H1 (cell line): ENCODE results near the gene RAPGEF5. TPM values are rescaled to one million over a fixed set of nuclear protein-coding genes. Genes with fewer than 3 reads are reported as not detected.

Source experiments
- CTCF ChIA-PET: fragments of 300-600 bp; sonication (Branson Sonifier 250); formaldehyde crosslinking; loops from one replicate; lab custom pipeline; 2021; ENCODE audit not compliant: partially characterized antibody; lab: Charles Lee
- POLR2A ChIA-PET: fragments of 300-600 bp; sonication (Branson Sonifier 250); formaldehyde crosslinking; loops from one replicate; lab custom pipeline; 2021; ENCODE audit warnings: inconsistent platforms; ENCODE audit not compliant: partially characterized antibody; lab: Charles Lee
- DNase-seq, 2 experiments: peaks; one replicate each; pipeline versions ENCODE4 v3.0.0 to v3.0.0-alpha.2; 2010 to 2022; ENCODE audit warnings: low spot score in 2 of 2, low read depth in 1 of 2, mixed read lengths in 1 of 2
- FAIRE-seq: peaks from 2 replicates; lab custom pipeline; 2011; peaks lifted over from hg19 to GRCh38; lab: Jason Lieb, UNC
- H2AFZ ChIP-seq: 2 replicates; pipeline ENCODE4 v1.8.1; 2012; ENCODE audit warnings: low read length, inconsistent platforms
- H2AK5ac ChIP-seq: 2 replicates; pipeline ENCODE4 v1.6.1; 2013; ENCODE audit warnings: low read depth, low read length
- H2BK120ac ChIP-seq: replicated peaks from 2 replicates; pipeline ENCODE3; 2013; ENCODE audit warnings: low read depth, low read length, inconsistent platforms
- H2BK12ac ChIP-seq: 2 replicates; pipeline ENCODE4 v1.6.1; 2013; ENCODE audit warnings: low read depth, low read length
- H2BK15ac ChIP-seq: 2 replicates; pipeline ENCODE4 v1.6.1; 2013; ENCODE audit warnings: low read length
- H2BK20ac ChIP-seq: 2 replicates; pipeline ENCODE4 v1.6.1; 2013; ENCODE audit warnings: low read length
- H2BK5ac ChIP-seq: 2 replicates; pipeline ENCODE4 v1.6.1; 2013; ENCODE audit warnings: low read depth, low read length
- H3K14ac ChIP-seq: 2 replicates; pipeline ENCODE4 v1.6.1; 2013; ENCODE audit warnings: inconsistent platforms; ENCODE audit not compliant: insufficient read length
- H3K18ac ChIP-seq: 2 replicates; pipeline ENCODE4 v1.6.1; 2013; ENCODE audit warnings: low read length; ENCODE audit errors: extremely low read depth
- H3K23ac ChIP-seq: 2 replicates; pipeline ENCODE4 v1.6.1; 2013; ENCODE audit warnings: inconsistent platforms; ENCODE audit not compliant: insufficient read length
- H3K23me2 ChIP-seq: 2 replicates; pipeline ENCODE4 v1.6.1; 2013; ENCODE audit warnings: low read depth, low read length
- H3K27ac ChIP-seq: 2 replicates; pipeline ENCODE4 v1.6.1; 2011; ENCODE audit warnings: low read depth, low read length, inconsistent platforms
- H3K27me3 ChIP-seq, 4 experiments: replicated peaks in 1 of 4; 1 replicate in 1 of 4; 2 replicates in 3 of 4; pipeline versions ENCODE4 v1.6.1 to v1.8.1; 2011 to 2013; ENCODE audit warnings: low read length in 3 of 4, mild to moderate bottlenecking in 3 of 4, inconsistent platforms in 2 of 4, mixed read lengths in 2 of 4, moderate library complexity in 1 of 4; ENCODE audit not compliant: control insufficient read depth in 3 of 4, insufficient read depth in 3 of 4; ENCODE audit errors: extremely low read depth in 1 of 4
- H3K36me3 ChIP-seq, 4 experiments: 2 replicates each; pipeline versions ENCODE4 v1.6.1 to v1.8.1; 2011 to 2013; ENCODE audit warnings: mild to moderate bottlenecking in 4 of 4, low read length in 3 of 4, moderate library complexity in 2 of 4, control low read depth in 1 of 4, inconsistent platforms in 1 of 4; ENCODE audit not compliant: insufficient read depth in 4 of 4, control insufficient read depth in 2 of 4
- H3K4ac ChIP-seq: replicated peaks from 2 replicates; pipeline ENCODE3; 2013; ENCODE audit warnings: low read length, low read depth, mixed read lengths, inconsistent platforms; ENCODE audit not compliant: insufficient read length
- H3K4me1 ChIP-seq, 4 experiments: replicated peaks in 1 of 4; 1 replicate in 1 of 4; 2 replicates in 3 of 4; pipeline versions ENCODE4 v1.6.1 to v1.8.1; 2011 to 2013; ENCODE audit warnings: low read length in 3 of 4, inconsistent platforms in 2 of 4, mixed read lengths in 1 of 4; ENCODE audit not compliant: insufficient read depth in 4 of 4, control insufficient read depth in 3 of 4
- H3K4me2 ChIP-seq, 2 experiments: 2 replicates each; pipeline versions ENCODE4 v1.6.1 to v1.8.1; 2011 to 2013; ENCODE audit warnings: low read depth in 2 of 2, low read length in 2 of 2, control low read depth in 1 of 2, inconsistent platforms in 1 of 2, mild to moderate bottlenecking in 1 of 2; ENCODE audit not compliant: insufficient read depth in 1 of 2
- H3K4me3 ChIP-seq, 4 experiments: fragments of 200-600, 300-600 bp in 1 of 4; sonication (generic), shearing (Covaris generic), sonication (Bioruptor Twin) in 1 of 4; 2 replicates each; pipeline versions ENCODE4 v1.5.1 to v1.8.1; 2011 to 2016; ENCODE audit warnings: low read length in 4 of 4, low read depth in 3 of 4, control low read depth in 2 of 4, inconsistent platforms in 2 of 4, mild to moderate bottlenecking in 2 of 4, mixed read lengths in 1 of 4, moderate library complexity in 1 of 4; ENCODE audit not compliant: insufficient read depth in 2 of 4; ENCODE audit errors: extremely low read depth in 1 of 4
- H3K56ac ChIP-seq: replicated peaks from 2 replicates; pipeline ENCODE3; 2013; ENCODE audit warnings: low read depth, mild to moderate bottlenecking, mixed read lengths, low read length, inconsistent platforms; ENCODE audit not compliant: insufficient read length
- H3K79me1 ChIP-seq: 2 replicates; pipeline ENCODE4 v1.6.1; 2013; ENCODE audit warnings: low read depth, low read length, control low read depth
- H3K79me2 ChIP-seq, 2 experiments: 2 replicates each; pipeline versions ENCODE4 v1.6.1 to v1.8.1; 2012 to 2013; ENCODE audit warnings: low read length in 2 of 2, mild to moderate bottlenecking in 2 of 2, inconsistent platforms in 1 of 2; ENCODE audit not compliant: insufficient read depth in 2 of 2, control insufficient read depth in 1 of 2
- H3K9ac ChIP-seq, 4 experiments: replicated peaks in 1 of 4; 1 replicate in 1 of 4; 2 replicates in 3 of 4; pipeline versions ENCODE4 v1.6.1 to v1.8.1; 2011 to 2013; ENCODE audit warnings: low read depth in 3 of 4, low read length in 3 of 4, control low read depth in 2 of 4, mild to moderate bottlenecking in 2 of 4, moderate library complexity in 2 of 4, inconsistent platforms in 1 of 4; ENCODE audit errors: extremely low read depth in 1 of 4
- H3K9me3 ChIP-seq, 2 experiments: 2 replicates each; pipeline versions ENCODE4 v1.6.1 to v1.8.1; 2012 to 2013; ENCODE audit warnings: mild to moderate bottlenecking in 2 of 2, moderate library complexity in 2 of 2, control low read depth in 1 of 2, inconsistent platforms in 1 of 2, low read depth in 1 of 2, low read length in 1 of 2, mixed read lengths in 1 of 2; ENCODE audit not compliant: insufficient read depth in 2 of 2
- H4K20me1 ChIP-seq, 2 experiments: replicated peaks in 1 of 2; 2 replicates each; pipeline versions ENCODE3 to v1.8.1; 2011 to 2013; ENCODE audit warnings: inconsistent platforms in 2 of 2, low read length in 2 of 2, mild to moderate bottlenecking in 1 of 2; ENCODE audit not compliant: insufficient read depth in 2 of 2, control insufficient read depth in 1 of 2
- H4K5ac ChIP-seq: 2 replicates; pipeline ENCODE4 v1.6.1; 2013; ENCODE audit warnings: low read length, low read depth, mixed read lengths, inconsistent platforms; ENCODE audit not compliant: insufficient read length
- H4K8ac ChIP-seq: 2 replicates; pipeline ENCODE4 v1.8.0; 2013; ENCODE audit warnings: mild to moderate bottlenecking, moderate library complexity, low read length, inconsistent platforms; ENCODE audit not compliant: insufficient read depth; ENCODE audit errors: extremely low read depth
- H4K91ac ChIP-seq: replicated peaks from 2 replicates; pipeline ENCODE3; 2013; ENCODE audit warnings: low read length, mixed read lengths, inconsistent platforms; ENCODE audit not compliant: insufficient read length
- CBX8 ChIP-seq: fragments of 300-800, 300-1000 bp; sonication (generic); IDR thresholded peaks from 2 replicates; pipeline ENCODE4 v1.7.1; 2016; ENCODE audit warnings: low read depth, low read length, borderline replicate concordance
- EGR1 ChIP-seq: IDR thresholded peaks from 2 replicates; pipeline ENCODE4 v1.6.1; 2011; ENCODE audit warnings: low read depth, low read length, borderline replicate concordance
- FOSL1 ChIP-seq: IDR thresholded peaks from 2 replicates; pipeline ENCODE4 v1.6.1; 2011; ENCODE audit warnings: mild to moderate bottlenecking, low read depth, low read length, moderate library complexity; ENCODE audit not compliant: insufficient read depth
- KDM1A ChIP-seq: fragments of 200-600, 300-600 bp; sonication (generic); IDR thresholded peaks from 2 replicates; pipeline ENCODE4 v1.7.1; 2016; ENCODE audit warnings: mild to moderate bottlenecking, low read length, borderline replicate concordance
- POU5F1 ChIP-seq: IDR thresholded peaks from 2 replicates; pipeline ENCODE4 v1.6.1; 2011; ENCODE audit warnings: low read depth, mild to moderate bottlenecking, low read length, moderate library complexity
- polyA plus RNA-seq, 7 experiments: library from polyadenylated mRNA; depleted of rRNA in 3 of 7; stranded (reverse) in 5 of 7; unstranded in 2 of 7; fragments of >200 nt in 5 of 7; fragments of 200-250 nt in 2 of 7; gene quantifications; 1 replicate in 5 of 7; 2 replicates in 1 of 7; 4 replicates in 1 of 7; pipeline versions ENCODE4 v1.2.1 to v1.2.3, GENCODE V29; 2011 to 2013; ENCODE audit warnings: missing spikeins in 2 of 7, mixed read lengths in 2 of 7
- total RNA-seq: library from RNA; stranded (reverse); fragmentation: NEBNext Ultra II Directional; extraction: Animal tissue kit (Norgen Biotek cat#: 25700); gene quantifications from 2 replicates; pipeline ENCODE4 v1.2.1, GENCODE V29; 2021
- TF ChIP-seq, protein P1 (sequence below): IDR thresholded peaks from 2 replicates; pipeline ENCODE4 v1.6.1; 2011; ENCODE audit warnings: low read length, improper control_type of control experiment
- TF ChIP-seq, protein P2 (sequence below): IDR thresholded peaks from 2 replicates; pipeline ENCODE4 v1.6.1; 2012; ENCODE audit warnings: inconsistent platforms

The RAPGEF5 gene
- total and polyA plus RNA-seq, 2 of the 8 experiments (the other 6 are each of a cell fraction or from before 2014, with no cell fraction given): 4.4 to 22.9 TPM

DNA sequence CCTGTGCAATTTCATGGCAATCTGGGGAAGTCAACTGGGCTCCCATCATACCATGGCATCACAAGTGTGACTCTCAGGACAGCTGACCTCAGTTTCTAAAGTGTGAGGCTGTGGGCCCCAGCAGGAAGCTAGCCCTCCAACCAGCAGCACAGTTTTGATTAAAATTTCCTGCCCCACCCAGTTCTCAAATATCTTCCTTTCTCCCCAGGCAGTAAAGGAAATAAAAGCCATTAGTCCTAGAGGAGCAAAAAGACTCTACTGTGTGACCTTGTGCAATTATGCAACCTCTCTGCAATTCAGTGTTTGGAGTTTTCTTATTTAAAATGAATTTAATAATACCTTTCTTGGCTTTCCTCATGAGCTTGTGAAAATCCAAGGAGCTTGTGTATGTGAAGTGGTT lies 268.1 kb downstream of the RAPGEF5 start:
- no peak for FAIRE-seq
- H3K4me2 ChIP-seq: no peak overlapping the region
- H3K36me3 ChIP-seq: no peaks in the 10 kb centered on the region
- CTCF ChIA-PET: interaction anchor here (1.3 to 2.5 kb wide), 2 partner anchors 13 to 21 kb away, joined by 4 to 8 read pairs; no protein-coding TSS in a partner anchor
- H3K23me2 ChIP-seq: no peaks in the 10 kb centered on the region
- H2BK120ac ChIP-seq: no peak overlapping the region
- no peak overlapping the region for H2AK5ac ChIP-seq
- H3K4me3 ChIP-seq: no peak overlapping the region
- DNase-seq: no peak
- H3K79me2 ChIP-seq: no peaks in the 10 kb centered on the region
- H3K79me1 ChIP-seq: no peaks in the 10 kb centered on the region
- H2BK20ac ChIP-seq: no peak overlapping the region
- TF ChIP-seq, protein P1, sequence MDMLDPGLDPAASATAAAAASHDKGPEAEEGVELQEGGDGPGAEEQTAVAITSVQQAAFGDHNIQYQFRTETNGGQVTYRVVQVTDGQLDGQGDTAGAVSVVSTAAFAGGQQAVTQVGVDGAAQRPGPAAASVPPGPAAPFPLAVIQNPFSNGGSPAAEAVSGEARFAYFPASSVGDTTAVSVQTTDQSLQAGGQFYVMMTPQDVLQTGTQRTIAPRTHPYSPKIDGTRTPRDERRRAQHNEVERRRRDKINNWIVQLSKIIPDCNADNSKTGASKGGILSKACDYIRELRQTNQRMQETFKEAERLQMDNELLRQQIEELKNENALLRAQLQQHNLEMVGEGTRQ: no peak
- TF ChIP-seq CBX8 (no peak), POU5F1 (no peak), KDM1A (no peak), EGR1 (no peak), FOSL1 (no peak)
- TF ChIP-seq, protein P2, sequence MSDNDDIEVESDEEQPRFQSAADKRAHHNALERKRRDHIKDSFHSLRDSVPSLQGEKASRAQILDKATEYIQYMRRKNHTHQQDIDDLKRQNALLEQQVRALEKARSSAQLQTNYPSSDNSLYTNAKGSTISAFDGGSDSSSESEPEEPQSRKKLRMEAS: no peak
- no peak overlapping the region for H4K5ac ChIP-seq
- H2BK12ac ChIP-seq: no peak overlapping the region
- H3K9ac ChIP-seq: no peak overlapping the region
- no peak overlapping the region for H3K56ac ChIP-seq
- no peak overlapping the region for H4K91ac ChIP-seq
- H3K9me3 ChIP-seq: peaks cover 0 to 9% of the 10 kb centered on the region in 2 experiments; a peak in 2 of 4 replicates
- H4K8ac ChIP-seq: no peak overlapping the region
- POLR2A ChIA-PET: interaction anchor here (0.5 kb wide), 1 partner anchor 24 kb away, joined by 3 read pairs; no protein-coding TSS in a partner anchor
- H3K4ac ChIP-seq: no peak overlapping the region
- H3K18ac ChIP-seq: no peak overlapping the region
- no peak overlapping the region for H3K23ac ChIP-seq
- no peaks in the 10 kb centered on the region for H4K20me1 ChIP-seq
- H3K27ac ChIP-seq: no peak overlapping the region
- H3K14ac ChIP-seq: no peak overlapping the region
- no peak overlapping the region for H2BK15ac ChIP-seq
- peaks cover 0 to 6% (median 4%) of the 10 kb centered on the region in 4 experiments; a peak in 5 of 7 replicates for H3K27me3 ChIP-seq
- no peak overlapping the region for H2BK5ac ChIP-seq
- no peaks in the 10 kb centered on the region; a peak in 1 of 7 replicates for H3K4me1 ChIP-seq
- H2AFZ ChIP-seq: no peak overlapping the region
